HepG2 (cell line): ENCODE results near the gene CYBC1. TPM values are rescaled to one million over a fixed set of nuclear protein-coding genes. Genes with fewer than 3 reads are reported as not detected.
A peak's percentile ranks its signal among the peaks of the same experiment; 100 is the strongest.

Experiments
- CEBPB ChIP-seq: IDR thresholded peaks from 2 replicates; pipeline ENCODE4 v1.6.1; 2011; ENCODE audit warnings: low read depth, low read length, improper control_type of control experiment, borderline replicate concordance
- DPF2 ChIP-seq: sonication (generic); formaldehyde crosslinking; IDR thresholded peaks from 2 replicates; pipeline ENCODE4 v1.4.0; 2020; ENCODE audit warnings: mild to moderate bottlenecking, low read depth, missing genetic modification reagents, borderline replicate concordance
- JUN ChIP-seq: sonication (generic); formaldehyde crosslinking; IDR thresholded peaks from 2 replicates; pipeline ENCODE4 v1.4.0; 2020; ENCODE audit warnings: mild to moderate bottlenecking, missing genetic modification reagents
- KAT7 ChIP-seq: IDR thresholded peaks from 2 replicates; pipeline ENCODE4 v1.6.1; 2018; ENCODE audit warnings: borderline replicate concordance, missing compliant biosample characterization
- NR2C2 ChIP-seq: sonication (generic); formaldehyde crosslinking; IDR thresholded peaks from 2 replicates; pipeline ENCODE4 v1.4.0; 2020; ENCODE audit warnings: missing genetic modification reagents, mild to moderate bottlenecking, moderate library complexity, borderline replicate concordance
- REPIN1 ChIP-seq: sonication (generic); formaldehyde crosslinking; IDR thresholded peaks from 2 replicates; pipeline ENCODE4 v1.8.0; 2022; ENCODE audit warnings: missing genetic modification reagents, low read depth, mild to moderate bottlenecking, borderline replicate concordance
- RFX1 ChIP-seq: fragments of 450-650 bp; IDR thresholded peaks from 2 replicates; pipeline ENCODE4 v1.6.1; 2017
- SIX1 ChIP-seq: sonication (generic); formaldehyde crosslinking; IDR thresholded peaks from 2 replicates; pipeline ENCODE4 v1.4.0; 2020; ENCODE audit warnings: missing genetic modification reagents, borderline replicate concordance
- SNAI1 ChIP-seq: sonication (generic); formaldehyde crosslinking; IDR thresholded peaks from 2 replicates; pipeline ENCODE4 v1.5.0; 2020; ENCODE audit warnings: mild to moderate bottlenecking, missing genetic modification reagents, borderline replicate concordance
- SRSF1 ChIP-seq: fragments of 200-400 bp; formaldehyde crosslinking; optimal IDR thresholded peaks from 2 replicates; pipeline ENCODE3; 2017; ENCODE audit warnings: mild to moderate bottlenecking, low read depth, low read length, moderate library complexity
- YEATS2 ChIP-seq: sonication (generic); formaldehyde crosslinking; IDR thresholded peaks from 2 replicates; pipeline ENCODE4 v1.4.0; 2020; ENCODE audit warnings: missing genetic modification reagents, borderline replicate concordance
- ZBTB7B ChIP-seq: sonication (generic); formaldehyde crosslinking; IDR thresholded peaks from 2 replicates; pipeline ENCODE4 v1.4.0; 2020; ENCODE audit warnings: missing genetic modification reagents
- ZNF101 ChIP-seq: sonication (generic); formaldehyde crosslinking; IDR thresholded peaks from 2 replicates; pipeline ENCODE4 v1.4.0; 2020; ENCODE audit warnings: mild to moderate bottlenecking, low read depth, missing genetic modification reagents, borderline replicate concordance
- ZNF264 ChIP-seq: sonication (generic); formaldehyde crosslinking; IDR thresholded peaks from 2 replicates; pipeline ENCODE4 v1.4.0; 2020; ENCODE audit warnings: missing genetic modification reagents
- ZNF510 ChIP-seq: sonication (generic); formaldehyde crosslinking; IDR thresholded peaks from 2 replicates; pipeline ENCODE4 v1.4.0; 2020; ENCODE audit warnings: low read depth, mild to moderate bottlenecking, missing genetic modification reagents
- ZNF598 ChIP-seq: sonication (generic); formaldehyde crosslinking; IDR thresholded peaks from 2 replicates; pipeline ENCODE4 v1.5.1; 2020; ENCODE audit warnings: mild to moderate bottlenecking, missing genetic modification reagents, borderline replicate concordance
- ZNF703 ChIP-seq: sonication (generic); formaldehyde crosslinking; IDR thresholded peaks from 2 replicates; pipeline ENCODE4 v1.5.1; 2020; ENCODE audit warnings: missing genetic modification reagents, mild to moderate bottlenecking, moderate library complexity, borderline replicate concordance
- ZNF713 ChIP-seq: sonication (generic); formaldehyde crosslinking; IDR thresholded peaks from 2 replicates; pipeline ENCODE4 v1.4.0; 2020; ENCODE audit warnings: mild to moderate bottlenecking, missing genetic modification reagents
- ZNF782 ChIP-seq: sonication (generic); formaldehyde crosslinking; IDR thresholded peaks from 2 replicates; pipeline ENCODE4 v1.4.0; 2020; ENCODE audit warnings: missing genetic modification reagents, mild to moderate bottlenecking, borderline replicate concordance
- polyA plus RNA-seq, 8 experiments: library from polyadenylated mRNA; depleted of rRNA in 3 of 8; stranded (reverse) in 7 of 8; unstranded in 1 of 8; fragments of >200 nt; fragmentation: Illumina TruSeq in 4 of 8; extraction: Trizol in 4 of 8; gene quantifications; 2 replicates each; pipeline versions ENCODE4 v1.2.1 to v1.2.3, GENCODE V29; 2011 to 2016; ENCODE audit warnings: low read depth in 4 of 8, missing spikeins in 1 of 8, mixed read lengths in 1 of 8; ENCODE audit not compliant: insufficient read depth in 1 of 8
- total RNA-seq, 5 experiments: library from RNA; depleted of rRNA; stranded (reverse); fragments of >200 nt; fragmentation: Illumina TruSeq; extraction: Trizol; gene quantifications; 2 replicates each; pipeline ENCODE4 v1.2.3, GENCODE V29; 2016; ENCODE audit warnings: low read depth in 1 of 5
- TF ChIP-seq, protein P1 (sequence below): sonication (generic); formaldehyde crosslinking; IDR thresholded peaks from 2 replicates; pipeline ENCODE4 v1.8.1; 2022; ENCODE audit warnings: low read depth, mild to moderate bottlenecking, missing genetic modification reagents
- TF ChIP-seq, protein P2 (sequence below): IDR thresholded peaks from 2 replicates; pipeline ENCODE4 v1.6.1; 2016; ENCODE audit warnings: mild to moderate bottlenecking
- TF ChIP-seq, protein P3 (sequence below): IDR thresholded peaks from 2 replicates; pipeline ENCODE4 v1.6.1; 2018; ENCODE audit warnings: missing genetic modification reagents
- TF ChIP-seq, protein P4 (sequence below): IDR thresholded peaks from 2 replicates; pipeline ENCODE4 v1.6.1; 2016; ENCODE audit warnings: control low read depth

Gene CYBC1
- total and polyA plus RNA-seq, 2 of the 13 experiments (the other 11 are each of a cell fraction or from before 2014, with no cell fraction given), result 43.4 to 44.1 TPM

DNA sequence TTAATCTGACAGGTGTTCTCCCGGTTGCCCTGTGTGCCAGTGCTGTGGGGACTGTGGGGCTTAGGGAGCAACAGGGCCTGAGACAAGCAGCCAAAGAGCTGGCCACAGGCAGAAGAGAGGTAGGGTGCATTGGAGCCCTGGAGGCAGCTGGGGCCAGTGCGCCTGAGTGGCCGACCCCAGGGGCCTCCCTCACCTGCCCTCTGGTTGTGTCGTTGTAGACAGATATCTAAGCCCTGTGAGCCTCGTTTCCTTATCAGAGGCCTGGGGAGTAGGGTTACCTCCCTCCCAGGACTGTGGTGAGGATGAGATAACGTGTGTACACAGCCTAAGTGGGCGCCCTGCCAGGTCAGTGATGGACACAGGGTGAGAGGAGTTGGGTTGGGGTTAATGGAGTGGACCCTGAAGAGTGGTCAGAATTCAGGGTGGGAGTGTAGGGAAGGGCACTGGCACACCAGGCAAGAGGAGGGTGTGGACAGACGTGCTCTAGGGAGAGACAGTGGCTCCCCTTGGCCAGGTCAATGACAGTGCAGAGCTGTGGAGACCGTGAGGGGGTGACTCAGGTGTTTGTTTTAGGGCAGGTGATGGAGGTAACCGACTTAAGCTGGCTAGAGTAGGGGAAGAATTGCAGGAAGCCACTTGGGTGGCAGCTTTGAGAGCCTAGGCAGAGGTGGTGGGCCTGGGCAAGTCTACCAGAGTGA is 11.4 kb upstream of the CYBC1 start (continued):
- TF ChIP-seq, protein P1, sequence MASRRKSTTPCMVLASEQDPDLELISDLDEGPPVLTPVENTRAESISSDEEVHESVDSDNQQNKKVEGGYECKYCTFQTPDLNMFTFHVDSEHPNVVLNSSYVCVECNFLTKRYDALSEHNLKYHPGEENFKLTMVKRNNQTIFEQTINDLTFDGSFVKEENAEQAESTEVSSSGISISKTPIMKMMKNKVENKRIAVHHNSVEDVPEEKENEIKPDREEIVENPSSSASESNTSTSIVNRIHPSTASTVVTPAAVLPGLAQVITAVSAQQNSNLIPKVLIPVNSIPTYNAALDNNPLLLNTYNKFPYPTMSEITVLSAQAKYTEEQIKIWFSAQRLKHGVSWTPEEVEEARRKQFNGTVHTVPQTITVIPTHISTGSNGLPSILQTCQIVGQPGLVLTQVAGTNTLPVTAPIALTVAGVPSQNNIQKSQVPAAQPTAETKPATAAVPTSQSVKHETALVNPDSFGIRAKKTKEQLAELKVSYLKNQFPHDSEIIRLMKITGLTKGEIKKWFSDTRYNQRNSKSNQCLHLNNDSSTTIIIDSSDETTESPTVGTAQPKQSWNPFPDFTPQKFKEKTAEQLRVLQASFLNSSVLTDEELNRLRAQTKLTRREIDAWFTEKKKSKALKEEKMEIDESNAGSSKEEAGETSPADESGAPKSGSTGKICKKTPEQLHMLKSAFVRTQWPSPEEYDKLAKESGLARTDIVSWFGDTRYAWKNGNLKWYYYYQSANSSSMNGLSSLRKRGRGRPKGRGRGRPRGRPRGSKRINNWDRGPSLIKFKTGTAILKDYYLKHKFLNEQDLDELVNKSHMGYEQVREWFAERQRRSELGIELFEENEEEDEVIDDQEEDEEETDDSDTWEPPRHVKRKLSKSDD (CRISPR knock-in tag), result 0 out of 2 replicates have a peak, but pooled peaks have one; percentile 11
- TF ChIP-seq, protein P2, sequence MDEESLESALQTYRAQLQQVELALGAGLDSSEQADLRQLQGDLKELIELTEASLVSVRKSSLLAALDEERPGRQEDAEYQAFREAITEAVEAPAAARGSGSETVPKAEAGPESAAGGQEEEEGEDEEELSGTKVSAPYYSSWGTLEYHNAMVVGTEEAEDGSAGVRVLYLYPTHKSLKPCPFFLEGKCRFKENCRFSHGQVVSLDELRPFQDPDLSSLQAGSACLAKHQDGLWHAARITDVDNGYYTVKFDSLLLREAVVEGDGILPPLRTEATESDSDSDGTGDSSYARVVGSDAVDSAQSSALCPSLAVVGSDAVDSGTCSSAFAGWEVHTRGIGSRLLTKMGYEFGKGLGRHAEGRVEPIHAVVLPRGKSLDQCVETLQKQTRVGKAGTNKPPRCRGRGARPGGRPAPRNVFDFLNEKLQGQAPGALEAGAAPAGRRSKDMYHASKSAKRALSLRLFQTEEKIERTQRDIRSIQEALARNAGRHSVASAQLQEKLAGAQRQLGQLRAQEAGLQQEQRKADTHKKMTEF (CRISPR knock-in tag), result peak; percentile 62
- no peak for TF ChIP-seq ZNF713 (CRISPR knock-in tag)
- TF ChIP-seq, protein P3, sequence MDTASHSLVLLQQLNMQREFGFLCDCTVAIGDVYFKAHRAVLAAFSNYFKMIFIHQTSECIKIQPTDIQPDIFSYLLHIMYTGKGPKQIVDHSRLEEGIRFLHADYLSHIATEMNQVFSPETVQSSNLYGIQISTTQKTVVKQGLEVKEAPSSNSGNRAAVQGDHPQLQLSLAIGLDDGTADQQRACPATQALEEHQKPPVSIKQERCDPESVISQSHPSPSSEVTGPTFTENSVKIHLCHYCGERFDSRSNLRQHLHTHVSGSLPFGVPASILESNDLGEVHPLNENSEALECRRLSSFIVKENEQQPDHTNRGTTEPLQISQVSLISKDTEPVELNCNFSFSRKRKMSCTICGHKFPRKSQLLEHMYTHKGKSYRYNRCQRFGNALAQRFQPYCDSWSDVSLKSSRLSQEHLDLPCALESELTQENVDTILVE (CRISPR knock-in tag), result no peak
- peak; percentile 68 for TF ChIP-seq ZBTB7B
- TF ChIP-seq SNAI1 (CRISPR knock-in tag), result peak; percentile 55; the same call in 1 of the 2 replicates
- peak; percentile 79; the same call in 1 of the 2 replicates for TF ChIP-seq ZNF782 (CRISPR knock-in tag)
- no peak for TF ChIP-seq KAT7 (CRISPR knock-in tag)
- peak; percentile 29; the same call in 1 of the 2 replicates for TF ChIP-seq YEATS2
- TF ChIP-seq DPF2 (CRISPR knock-in tag), result no peak
- peak; percentile 31; the same call in 1 of the 2 replicates for TF ChIP-seq ZNF264
- peak; percentile 9; the same call in 1 of the 2 replicates for TF ChIP-seq ZNF598 (CRISPR knock-in tag)
- no peak for TF ChIP-seq CEBPB
- TF ChIP-seq SRSF1, result peak; percentile 34
- TF ChIP-seq REPIN1, result peak; percentile 38; the same call in 1 of the 2 replicates
- TF ChIP-seq ZNF510 (CRISPR knock-in tag), result no peak
- TF ChIP-seq RFX1, result no peak
- peak; percentile 38; the same call in 1 of the 2 replicates for TF ChIP-seq NR2C2
- TF ChIP-seq, protein P4, sequence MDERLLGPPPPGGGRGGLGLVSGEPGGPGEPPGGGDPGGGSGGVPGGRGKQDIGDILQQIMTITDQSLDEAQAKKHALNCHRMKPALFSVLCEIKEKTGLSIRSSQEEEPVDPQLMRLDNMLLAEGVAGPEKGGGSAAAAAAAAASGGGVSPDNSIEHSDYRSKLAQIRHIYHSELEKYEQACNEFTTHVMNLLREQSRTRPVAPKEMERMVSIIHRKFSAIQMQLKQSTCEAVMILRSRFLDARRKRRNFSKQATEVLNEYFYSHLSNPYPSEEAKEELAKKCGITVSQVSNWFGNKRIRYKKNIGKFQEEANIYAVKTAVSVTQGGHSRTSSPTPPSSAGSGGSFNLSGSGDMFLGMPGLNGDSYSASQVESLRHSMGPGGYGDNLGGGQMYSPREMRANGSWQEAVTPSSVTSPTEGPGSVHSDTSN (CRISPR knock-in tag), result peak; percentile 59; the same call in 1 of the 2 replicates
- peak; percentile 96 for TF ChIP-seq SIX1
- no peak for TF ChIP-seq ZNF703
- TF ChIP-seq ZNF101, result no peak
- peak; percentile 17; the same call in 1 of the 2 replicates for TF ChIP-seq JUN (CRISPR knock-in tag)
